Measurements from ENCODE around the gene CYRIA. TPM values are rescaled to one million over a fixed set of nuclear protein-coding genes. Genes with fewer than 3 reads are reported as not detected.

Gene CYRIA
- total RNA-seq, 1 donor from 2014 or later: 33.7 TPM

- no peak for DNase-seq
These were observed 38.5 kb downstream of the CYRIA start for GRCh38 chr2:16626997-16627605.

GRCh38 chr2:16626497-16626896 lies 39.1 kb downstream of the CYRIA start:
- DNase-seq: peak; percentile 43

GRCh38 chr2:16625759-16626158 lies 39.9 kb downstream of the CYRIA start:
- DNase-seq: no peak

- peak; percentile 46 for DNase-seq
These were observed 40.4 kb downstream of the CYRIA start for GRCh38 chr2:16625201-16625729.

GRCh38 chr2:16624436-16624780 lies 41.2 kb downstream of the CYRIA start:
- DNase-seq: no peak

- no peak for DNase-seq
These were observed 41.8 kb downstream of the CYRIA start for GRCh38 chr2:16623564-16624435.

GRCh38 chr2:16623031-16623430 lies 42.6 kb downstream of the CYRIA start:
- DNase-seq: no peak

- no peak for DNase-seq
These were observed 43.1 kb downstream of the CYRIA start for GRCh38 chr2:16622399-16622968.

- no peak for DNase-seq
These were observed 44.3 kb downstream of the CYRIA start for GRCh38 chr2:16621316-16621715.

- no peak for DNase-seq
These were observed 45.0 kb downstream of the CYRIA start for GRCh38 chr2:16620590-16620989.

- no peak for DNase-seq
These were observed 45.9 kb downstream of the CYRIA start for GRCh38 chr2:16619576-16620245.

- peak; percentile 73 for DNase-seq
These were observed 48.1 kb downstream of the CYRIA start for GRCh38 chr2:16617282-16618266.
